SK-N-SH (cell line): ENCODE measurements around the gene RAI14.

Source experiments
- EP300 ChIP-seq, 2 experiments: IDR thresholded peaks; 2 replicates each; pipeline versions ENCODE4 v1.4.0 to v1.6.1; 2012; ENCODE audit warnings: borderline replicate concordance in 1 of 2, low read depth in 1 of 2, low read length in 1 of 2
- EZH2phosphoT487 ChIP-seq: fragments of 200-600 bp; sonication (generic); IDR thresholded peaks from 2 replicates; pipeline ENCODE4 v1.6.1; 2017; ENCODE audit warnings: low read depth, mixed run types, mild to moderate bottlenecking, antibody characterized with exemption, moderate library complexity, borderline replicate concordance
- GABPA ChIP-seq: IDR thresholded peaks from 2 replicates; pipeline ENCODE4 v1.4.0; 2012; ENCODE audit warnings: low read depth, mild to moderate bottlenecking
- POLR2AphosphoS5 ChIP-seq: IDR thresholded peaks from 2 replicates; pipeline ENCODE4 v1.6.1; 2012; ENCODE audit warnings: low read depth, low read length
- RAD21 ChIP-seq: IDR thresholded peaks from 2 replicates; pipeline ENCODE4 v1.6.1; 2012; ENCODE audit warnings: mild to moderate bottlenecking, low read length
- TF ChIP-seq, protein P1 (sequence below): IDR thresholded peaks from 2 replicates; pipeline ENCODE4; 2012
- TF ChIP-seq, protein P2 (sequence below): fragments of 200-600 bp; sonication (generic); IDR thresholded peaks from 2 replicates; pipeline ENCODE4 v1.6.1; 2017; ENCODE audit warnings: antibody characterized with exemption, mild to moderate bottlenecking, moderate library complexity
- TF ChIP-seq, protein P3 (sequence below): fragments of 150-350 bp; IDR thresholded peaks from 2 replicates; pipeline ENCODE4 v1.6.1; 2017; ENCODE audit warnings: antibody characterized with exemption, low read length, low read depth, borderline replicate concordance

DNA sequence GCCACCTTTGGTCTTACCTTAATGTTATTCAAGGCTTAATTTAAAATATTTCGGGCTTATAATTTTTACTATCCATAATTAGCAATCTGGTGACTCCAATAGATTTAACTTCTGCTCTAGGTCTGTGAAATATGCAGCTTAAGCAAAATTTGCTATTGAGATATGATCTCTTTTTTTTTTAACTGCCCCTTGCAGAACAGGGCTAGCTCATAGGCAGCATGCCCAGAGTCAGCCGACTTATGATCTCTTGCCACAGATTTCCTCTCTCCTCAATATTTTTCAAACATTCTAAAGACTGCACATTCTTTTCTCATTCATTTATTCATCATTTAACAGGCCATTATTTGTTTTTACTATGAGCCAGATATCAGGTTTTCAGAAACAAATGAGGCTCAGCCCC is 187.4 kb downstream of the RAI14 start:
- TF ChIP-seq, protein P1, sequence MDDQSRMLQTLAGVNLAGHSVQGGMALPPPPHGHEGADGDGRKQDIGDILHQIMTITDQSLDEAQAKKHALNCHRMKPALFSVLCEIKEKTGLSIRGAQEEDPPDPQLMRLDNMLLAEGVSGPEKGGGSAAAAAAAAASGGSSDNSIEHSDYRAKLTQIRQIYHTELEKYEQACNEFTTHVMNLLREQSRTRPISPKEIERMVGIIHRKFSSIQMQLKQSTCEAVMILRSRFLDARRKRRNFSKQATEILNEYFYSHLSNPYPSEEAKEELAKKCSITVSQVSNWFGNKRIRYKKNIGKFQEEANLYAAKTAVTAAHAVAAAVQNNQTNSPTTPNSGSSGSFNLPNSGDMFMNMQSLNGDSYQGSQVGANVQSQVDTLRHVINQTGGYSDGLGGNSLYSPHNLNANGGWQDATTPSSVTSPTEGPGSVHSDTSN, result no peak
- TF ChIP-seq, protein P2, sequence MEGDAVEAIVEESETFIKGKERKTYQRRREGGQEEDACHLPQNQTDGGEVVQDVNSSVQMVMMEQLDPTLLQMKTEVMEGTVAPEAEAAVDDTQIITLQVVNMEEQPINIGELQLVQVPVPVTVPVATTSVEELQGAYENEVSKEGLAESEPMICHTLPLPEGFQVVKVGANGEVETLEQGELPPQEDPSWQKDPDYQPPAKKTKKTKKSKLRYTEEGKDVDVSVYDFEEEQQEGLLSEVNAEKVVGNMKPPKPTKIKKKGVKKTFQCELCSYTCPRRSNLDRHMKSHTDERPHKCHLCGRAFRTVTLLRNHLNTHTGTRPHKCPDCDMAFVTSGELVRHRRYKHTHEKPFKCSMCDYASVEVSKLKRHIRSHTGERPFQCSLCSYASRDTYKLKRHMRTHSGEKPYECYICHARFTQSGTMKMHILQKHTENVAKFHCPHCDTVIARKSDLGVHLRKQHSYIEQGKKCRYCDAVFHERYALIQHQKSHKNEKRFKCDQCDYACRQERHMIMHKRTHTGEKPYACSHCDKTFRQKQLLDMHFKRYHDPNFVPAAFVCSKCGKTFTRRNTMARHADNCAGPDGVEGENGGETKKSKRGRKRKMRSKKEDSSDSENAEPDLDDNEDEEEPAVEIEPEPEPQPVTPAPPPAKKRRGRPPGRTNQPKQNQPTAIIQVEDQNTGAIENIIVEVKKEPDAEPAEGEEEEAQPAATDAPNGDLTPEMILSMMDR, result no peak
- TF ChIP-seq EZH2phosphoT487 (no peak), RAD21 (no peak), GABPA (no peak), EP300 (IDR thresholded peaks at IDR 0.05; ENCODE audit: borderline replicate concordance in 1 of 2, low read depth in 1 of 2, low read length in 1 of 2) (no peak), POLR2AphosphoS5 (no peak)
- TF ChIP-seq, protein P3, sequence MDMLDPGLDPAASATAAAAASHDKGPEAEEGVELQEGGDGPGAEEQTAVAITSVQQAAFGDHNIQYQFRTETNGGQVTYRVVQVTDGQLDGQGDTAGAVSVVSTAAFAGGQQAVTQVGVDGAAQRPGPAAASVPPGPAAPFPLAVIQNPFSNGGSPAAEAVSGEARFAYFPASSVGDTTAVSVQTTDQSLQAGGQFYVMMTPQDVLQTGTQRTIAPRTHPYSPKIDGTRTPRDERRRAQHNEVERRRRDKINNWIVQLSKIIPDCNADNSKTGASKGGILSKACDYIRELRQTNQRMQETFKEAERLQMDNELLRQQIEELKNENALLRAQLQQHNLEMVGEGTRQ, result no peak
